ENCODE results near the gene MRPS26.
"Not testable (repeated sequence)": the region's sequence is repeated elsewhere in the genome, so short reads cannot be mapped to it uniquely, and the experiment has no call there.

Gene MRPS26

GRCh38 chr20:3074812-3075211 lies 29.0 kb downstream of the MRPS26 start:
- DNase-seq (ENCODE audit: low read depth): no peak

GRCh38 chr20:3075315-3075714 lies 29.5 kb downstream of the MRPS26 start:
- not testable (repeated sequence) for DNase-seq (ENCODE audit: low read depth)

GRCh38 chr20:3077618-3078134 lies 31.8 kb downstream of the MRPS26 start:
- no peak for DNase-seq (ENCODE audit: low read depth)

GRCh38 chr20:3080939-3081388 lies 35.1 kb downstream of the MRPS26 start:
- no peak for DNase-seq (ENCODE audit: low read depth)

GRCh38 chr20:3081641-3082040 lies 35.8 kb downstream of the MRPS26 start:
- DNase-seq (ENCODE audit: low read depth): no peak

GRCh38 chr20:3082306-3082951 lies 36.6 kb downstream of the MRPS26 start:
- no peak for DNase-seq (ENCODE audit: low read depth)

GRCh38 chr20:3082955-3083952 lies 37.4 kb downstream of the MRPS26 start:
- DNase-seq (ENCODE audit: low read depth): no peak

GRCh38 chr20:3084283-3084985 lies 38.6 kb downstream of the MRPS26 start, which contains the start of gene AVP:
TSS of gene AVP (minus strand) at chr20:3084724. CDS start at chr20:3084674, 50 bp downstream.
- DNase-seq (ENCODE audit: low read depth): no peak

GRCh38 chr20:3084986-3085360 lies 39.1 kb downstream of the MRPS26 start:
- no peak for DNase-seq (ENCODE audit: low read depth)

GRCh38 chr20:3085571-3086072 lies 39.8 kb downstream of the MRPS26 start:
- no peak for DNase-seq (ENCODE audit: low read depth)

- no peak for DNase-seq (ENCODE audit: low read depth)
Measured at GRCh38 chr20:3088031-3088430, 42.2 kb downstream of the MRPS26 start.

GRCh38 chr20:3090565-3090964 lies 44.7 kb downstream of the MRPS26 start:
- no peak for DNase-seq (ENCODE audit: low read depth)

- peak; percentile 44 for DNase-seq (ENCODE audit: low read depth)
Measured at GRCh38 chr20:3092611-3093379, 46.9 kb downstream of the MRPS26 start.

GRCh38 chr20:3093861-3094361 lies 48.1 kb downstream of the MRPS26 start:
- DNase-seq (ENCODE audit: low read depth): peak; percentile 40

GRCh38 chr20:3094848-3095629 lies 49.2 kb downstream of the MRPS26 start:
- DNase-seq (ENCODE audit: low read depth): no peak
